Prostate gland (tissue), 2 donors: Measurements from ENCODE around the gene PRDM16. TPM values are rescaled to one million over a fixed set of nuclear protein-coding genes. Genes with fewer than 3 reads are reported as not detected.

ENCODE experiments used
- DNase-seq: peaks from one replicate; pipeline ENCODE4 v3.0.0-alpha.2; 2019; ENCODE audit warnings: low spot score
- H3K27ac ChIP-seq, 2 donors: fragments of 200-600 bp; sonication (generic); 2 replicates each; pipeline ENCODE4 v1.5.1; 2017 to 2019
- H3K27me3 ChIP-seq: fragments of 200-600 bp; sonication (generic); replicated peaks from 2 replicates; pipeline ENCODE4 v1.5.1; 2019; ENCODE audit not compliant: insufficient read depth
- H3K36me3 ChIP-seq, 2 donors: fragments of 200-600 bp; sonication (generic); 1 replicate in 1 of 2; 2 replicates in 1 of 2; pipeline versions ENCODE4 v1.5.1 to v1.8.1; 2017 to 2019
- H3K4me1 ChIP-seq: fragments of 200-600 bp; sonication (generic); replicated peaks from 2 replicates; pipeline ENCODE4 v1.5.1; 2019
- H3K4me3 ChIP-seq, 2 donors: fragments of 200-600 bp; sonication (generic); 2 replicates each; pipeline ENCODE4 v1.5.1; 2017 to 2019
- H3K9me3 ChIP-seq: fragments of 200-600 bp; sonication (generic); 2 replicates; pipeline ENCODE4 v1.5.1; 2017
- CTCF ChIP-seq, 4 experiments: fragments of 200-600 bp in 2 of 4; fragments of 450-650 bp in 2 of 4; sonication (generic) in 2 of 4; IDR thresholded peaks; 1 replicate in 3 of 4; 2 replicates in 1 of 4; pipeline ENCODE4 v1.5.1; 2016 to 2019; ENCODE audit warnings: antibody characterized with exemption in 4 of 4, mild to moderate bottlenecking in 2 of 4, moderate library complexity in 2 of 4
- POLR2A ChIP-seq: fragments of 450-650 bp; IDR thresholded peaks from one replicate; pipeline ENCODE4 v1.6.1; 2016; ENCODE audit warnings: antibody characterized with exemption, mild to moderate bottlenecking
- POLR2AphosphoS5 ChIP-seq: sonication (generic); formaldehyde crosslinking; IDR thresholded peaks from one replicate; pipeline ENCODE4 v1.6.1; 2017; ENCODE audit warnings: antibody characterized with exemption
- WGBS: methylation state at CpG from one replicate; pipeline ENCODE4 v1.1.5; 2018; 5-methylcytosine and 5-hydroxymethylcytosine counted together
- intact Hi-C: fragments of 100-400 bp; cut with DNase I; formaldehyde crosslinking; loops from one replicate; pipeline ENCODE4 v1.14.2; 2022
- total RNA-seq, 2 donors: library from RNA; depleted of rRNA; stranded (reverse); fragments of >200 nt; gene quantifications; one replicate each; pipeline ENCODE4 v1.1.0, GENCODE V29; 2016

PRDM16 gene
- total RNA-seq, 2 donors from 2014 or later: 0.23 to 6.5 TPM

- DNase-seq: no peak
- Histone ChIP-seq H3K9me3 (no peaks in the 10 kb centered on the region), H3K4me1 (no peaks in the 10 kb centered on the region), H3K27ac (no peak overlapping the region), H3K36me3 (no peaks in the 10 kb centered on the region), H3K27me3 (peaks cover 27% of the 10 kb centered on the region), H3K4me3 (no peak overlapping the region)
- WGBS: 43% methylated on average over 35 of the region's 35 CpGs
- intact Hi-C loops: no loop called here
- TF ChIP-seq POLR2A (no peak), POLR2AphosphoS5 (no peak), CTCF (IDR thresholded peaks at IDR 0.05) (no peak)
Observed at GRCh38 chr1:3031401-3032221, 37.4 kb upstream of the PRDM16 start.

GRCh38 chr1:3032371-3033039 is 36.5 kb upstream of the PRDM16 start:
- WGBS: 83% methylated on average over 21 of the region's 21 CpGs
- H3K27me3 ChIP-seq: peaks cover 31% of the 10 kb centered on the region
- no peak overlapping the region for H3K27ac ChIP-seq
- no peaks in the 10 kb centered on the region for H3K9me3 ChIP-seq
- H3K4me3 ChIP-seq: no peak overlapping the region
- H3K4me1 ChIP-seq: no peaks in the 10 kb centered on the region
- DNase-seq: no peak
- no peak for TF ChIP-seq POLR2A
- no peak for TF ChIP-seq POLR2AphosphoS5
- TF ChIP-seq CTCF (IDR thresholded peaks at IDR 0.05): no peak
- intact Hi-C loops: no loop called here
- no peaks in the 10 kb centered on the region for H3K36me3 ChIP-seq

GRCh38 chr1:3033040-3033789 is 35.8 kb upstream of the PRDM16 start:
- no peaks in the 10 kb centered on the region for H3K4me1 ChIP-seq
- H3K36me3 ChIP-seq: no peaks in the 10 kb centered on the region
- DNase-seq: no peak
- H3K4me3 ChIP-seq: no peak overlapping the region
- 82% methylated on average over 25 of the region's 25 CpGs for WGBS
- no peak overlapping the region for H3K27ac ChIP-seq
- TF ChIP-seq POLR2AphosphoS5 (no peak), POLR2A (no peak), CTCF (IDR thresholded peaks at IDR 0.05) (no peak)
- intact Hi-C loops: no loop called here
- no peaks in the 10 kb centered on the region for H3K9me3 ChIP-seq
- peaks cover 32% of the 10 kb centered on the region for H3K27me3 ChIP-seq

- Histone ChIP-seq H3K27ac (no peak overlapping the region), H3K36me3 (no peaks in the 10 kb centered on the region), H3K4me1 (no peaks in the 10 kb centered on the region), H3K4me3 (no peak overlapping the region), H3K9me3 (no peaks in the 10 kb centered on the region), H3K27me3 (peaks cover 30% of the 10 kb centered on the region)
- DNase-seq: no peak
- TF ChIP-seq CTCF (IDR thresholded peaks at IDR 0.05) (no peak), POLR2A (no peak), POLR2AphosphoS5 (no peak)
- WGBS: 54% methylated on average over 4 of the region's 4 CpGs
- intact Hi-C loops: no loop called here
Observed at GRCh38 chr1:3033790-3034090, 35.3 kb upstream of the PRDM16 start.
